HG02610 (cell line): ENCODE results near the gene CCL19.

Experiments used
- ATAC-seq: cut with Tn5 transposase; IDR thresholded peaks from one replicate; pipeline ENCODE4 v1.9.1; 2021; ENCODE audit warnings: mild to moderate bottlenecking, moderate library complexity; ENCODE audit not compliant: unreplicated experiment

The CCL19 gene

GRCh38 chr9:34642679-34643078 lies 48.4 kb downstream of the CCL19 start:
- ATAC-seq = no peak
